NCI-H2081 treated with DMSO at 0.1 percent for 48 hours (cell line): Measurements from ENCODE around the gene INF2.

Experiments
- DNase-seq: peaks from one replicate; lab custom pipeline; 2025; lab: John Stamatoyannopoulos, UW

Gene INF2

GRCh38 chr14:104751539-104752422 lies 62.4 kb downstream of the INF2 start:
- no peak for DNase-seq

GRCh38 chr14:104752423-104752734 lies 63.0 kb downstream of the INF2 start:
- no peak for DNase-seq

- peak; percentile 100 for DNase-seq
Measured at GRCh38 chr14:104752735-104753527, 63.5 kb downstream of the INF2 start, which contains the start of gene SIVA1. TSS of gene SIVA1 (plus strand) at chr14:104753147. CDS start at chr14:104753202, 55 bp downstream.

- DNase-seq = no peak
Measured at GRCh38 chr14:104753528-104754212, 64.3 kb downstream of the INF2 start.

GRCh38 chr14:104754213-104754851 lies 64.9 kb downstream of the INF2 start:
- no peak for DNase-seq

GRCh38 chr14:104755621-104756020 lies 66.2 kb downstream of the INF2 start:
- no peak for DNase-seq

- no peak for DNase-seq
Measured at GRCh38 chr14:104756477-104757237, 67.2 kb downstream of the INF2 start.

GRCh38 chr14:104757238-104757585 lies 67.8 kb downstream of the INF2 start:
- no peak for DNase-seq

GRCh38 chr14:104757681-104758392 lies 68.4 kb downstream of the INF2 start:
- no peak for DNase-seq

GRCh38 chr14:104758981-104759969 lies 69.9 kb downstream of the INF2 start:
- DNase-seq = no peak

GRCh38 chr14:104765517-104765916 lies 76.1 kb downstream of the INF2 start:
- DNase-seq = no peak

- no peak for DNase-seq
Measured at GRCh38 chr14:104766256-104766862, 76.9 kb downstream of the INF2 start.

- DNase-seq = no peak
Measured at GRCh38 chr14:104766863-104767633, 77.6 kb downstream of the INF2 start.

GRCh38 chr14:104767634-104767918 lies 78.2 kb downstream of the INF2 start:
- DNase-seq = no peak

- DNase-seq = no peak
Measured at GRCh38 chr14:104768437-104769323, 79.3 kb downstream of the INF2 start.

- DNase-seq = no peak
Measured at GRCh38 chr14:104769324-104770071, 80.1 kb downstream of the INF2 start.
